OCI-M1 (cell line): ENCODE data around the gene METTL3.

Experiments
- DNase-seq: peaks from one replicate; lab custom pipeline; 2025; lab: John Stamatoyannopoulos, UW

METTL3 gene

GRCh38 chr14:21476523-21476924 lies 34.6 kb downstream of the METTL3 start:
- DNase-seq, result no peak

- DNase-seq, result peak; percentile 31
Measured at GRCh38 chr14:21475767-21476522, 35.2 kb downstream of the METTL3 start.

GRCh38 chr14:21467616-21468015 lies 43.5 kb downstream of the METTL3 start:
- no peak for DNase-seq

- peak; percentile 99 for DNase-seq
Measured at GRCh38 chr14:21455912-21456667, 55.0 kb downstream of the METTL3 start, which contains the start of gene CHD8. TSS of gene CHD8 (minus strand) at chr14:21456123. CDS start at chr14:21431643, 24,480 bp downstream.

GRCh38 chr14:21455592-21455911 lies 55.6 kb downstream of the METTL3 start:
- DNase-seq, result no peak

GRCh38 chr14:21454843-21455544 lies 56.1 kb downstream of the METTL3 start:
- peak; percentile 34 for DNase-seq

GRCh38 chr14:21449899-21450216 lies 61.3 kb downstream of the METTL3 start:
- no peak for DNase-seq
